ENCODE data around the gene NFIA. TPM values are rescaled to one million over a fixed set of nuclear protein-coding genes. Genes with fewer than 3 reads are reported as not detected.

The NFIA gene
- total and polyA plus RNA-seq, 9 of the 15 experiments (the other 6 are each of a cell fraction or from before 2014, with no cell fraction given) = 5.3 to 24.9 (median 9.8) TPM

GRCh38 chr1:61091455-61091854 is 9.1 kb downstream of the NFIA start (continued):
- TF ChIP-seq RBBP5 (IDR thresholded peaks at IDR 0.05; ENCODE audit: borderline replicate concordance, insufficient read depth, low read length, poor library complexity, severe bottlenecking) = no peak
- TF ChIP-seq, protein P1, sequence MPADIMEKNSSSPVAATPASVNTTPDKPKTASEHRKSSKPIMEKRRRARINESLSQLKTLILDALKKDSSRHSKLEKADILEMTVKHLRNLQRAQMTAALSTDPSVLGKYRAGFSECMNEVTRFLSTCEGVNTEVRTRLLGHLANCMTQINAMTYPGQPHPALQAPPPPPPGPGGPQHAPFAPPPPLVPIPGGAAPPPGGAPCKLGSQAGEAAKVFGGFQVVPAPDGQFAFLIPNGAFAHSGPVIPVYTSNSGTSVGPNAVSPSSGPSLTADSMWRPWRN (IDR thresholded peaks at IDR 0.05; ENCODE audit: low read depth) = peak; percentile 100
- no peak for TF ChIP-seq TCFL5 (CRISPR knock-in tag; conservative IDR thresholded peaks at IDR 0.05)
- TF ChIP-seq RCOR1 (IDR thresholded peaks at IDR 0.05; ENCODE audit: borderline replicate concordance in 1 of 2, low read depth in 2 of 2, low read length in 2 of 2) = peak; percentile 59 to 98; a peak in 2 of 4 replicates
- no peak for TF ChIP-seq MTA3 (IDR thresholded peaks at IDR 0.05; ENCODE audit: borderline replicate concordance)
- peak; percentile 93 for TF ChIP-seq NR2F6 (CRISPR knock-in tag; IDR thresholded peaks at IDR 0.05)
- no peak for TF ChIP-seq FOSL1 (tag; conservative IDR thresholded peaks at IDR 0.05)
- peak; percentile 83 for TF ChIP-seq MEIS2 (IDR thresholded peaks at IDR 0.05; ENCODE audit: partially characterized antibody)
- TF ChIP-seq ZNF3 (CRISPR knock-in tag; IDR thresholded peaks at IDR 0.05) = no peak
- TF ChIP-seq PPARD (CRISPR knock-in tag; IDR thresholded peaks at IDR 0.05) = no peak
- 0 out of 2 replicates have a peak, but pooled peaks have one; percentile 39 for TF ChIP-seq LEF1 (IDR thresholded peaks at IDR 0.05)
- no peak for TF ChIP-seq THRAP3 (IDR thresholded peaks at IDR 0.05; ENCODE audit: borderline replicate concordance)
- TF ChIP-seq MYC (IDR thresholded peaks at IDR 0.05; ENCODE audit: low read depth, low read length) = 0 out of 2 replicates have a peak, but pooled peaks have one; percentile 35
- TF ChIP-seq MYC (CRISPR knock-in tag; IDR thresholded peaks at IDR 0.05; ENCODE audit: borderline replicate concordance, low read depth) = no peak
- peak; percentile 87 for TF ChIP-seq SOX6 (IDR thresholded peaks at IDR 0.05)
- TF ChIP-seq FOXM1 (IDR thresholded peaks at IDR 0.05; ENCODE audit: low read depth) = 0 out of 2 replicates have a peak, but pooled peaks have one; percentile 15
- no peak for TF ChIP-seq FOXM1 (CRISPR knock-in tag; IDR thresholded peaks at IDR 0.05; ENCODE audit: low read depth)
- peak; percentile 62 for TF ChIP-seq DACH1 (IDR thresholded peaks at IDR 0.05; ENCODE audit: partially characterized antibody)
- peak in 1 of 2 experiments; percentile 9 for TF ChIP-seq NCOA2 (IDR thresholded peaks at IDR 0.05; ENCODE audit: partially characterized antibody in 2 of 2)
- no peak for TF ChIP-seq PBX2 (CRISPR knock-in tag; IDR thresholded peaks at IDR 0.05; ENCODE audit: low read depth)
- TF ChIP-seq PBX2 (tag; conservative IDR thresholded peaks at IDR 0.05; ENCODE audit: low read depth) = peak; percentile 52; the same call in 1 of the 2 replicates
- peak; percentile 89 for TF ChIP-seq BHLHE40 (IDR thresholded peaks at IDR 0.05; ENCODE audit: low read length)
- 0 out of 2 replicates have a peak, but pooled peaks have one; percentile 13 for TF ChIP-seq MEF2D (tag; conservative IDR thresholded peaks at IDR 0.05; ENCODE audit: low read depth)
- TF ChIP-seq RNF2 (IDR thresholded peaks at IDR 0.05) = peak; percentile 74
- TF ChIP-seq EP300 (IDR thresholded peaks at IDR 0.05; ENCODE audit: low read length) = 0 out of 2 replicates have a peak, but pooled peaks have one; percentile 30
